ENCODE results near the gene JAK1. TPM values are rescaled to one million over a fixed set of nuclear protein-coding genes. Genes with fewer than 3 reads are reported as not detected.

Gene JAK1
- total RNA-seq, 1 donor from 2014 or later = 27.7 TPM

DNA sequence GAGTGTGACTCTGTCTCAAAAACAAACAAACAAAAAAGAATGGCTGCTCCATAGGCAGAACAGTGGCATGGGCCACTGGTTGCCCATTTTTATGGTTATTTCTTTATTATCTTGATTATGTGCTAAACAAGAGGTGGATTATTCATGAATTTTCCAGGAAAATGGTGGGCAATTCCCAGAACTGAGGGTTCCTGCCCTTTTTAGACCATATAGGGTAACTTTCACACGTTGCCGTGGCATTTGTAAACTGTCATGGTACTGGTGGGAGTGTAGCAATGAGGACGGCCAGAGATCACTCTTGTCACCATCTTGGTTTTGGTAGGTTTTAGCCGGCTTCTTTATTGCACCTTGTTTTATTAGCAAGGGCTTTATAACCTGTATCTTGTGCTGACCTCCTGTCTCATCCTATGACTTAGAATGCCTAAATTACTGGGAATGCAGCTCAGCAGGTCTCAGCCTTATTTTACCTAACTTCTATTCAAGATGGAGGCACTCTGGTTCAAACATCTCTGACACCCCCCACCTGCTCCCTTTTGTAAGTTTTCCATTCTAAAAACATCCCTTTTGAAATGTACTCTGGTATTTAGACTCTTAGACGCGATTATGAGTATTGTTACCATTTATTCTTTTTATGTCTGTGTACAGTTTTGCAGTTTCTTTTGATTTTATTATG lies 164.4 kb downstream of the JAK1 start:
- no peaks in the 10 kb centered on the region for H3K27me3 Mint-ChIP-seq (ENCODE audit: low read depth)
- no peaks in the 10 kb centered on the region for H3K9me3 Mint-ChIP-seq
- no peaks in the 10 kb centered on the region for H3K4me1 Mint-ChIP-seq
- DNase-seq (ENCODE audit: low read depth, low spot score) = no peak
- H3K27ac Mint-ChIP-seq (ENCODE audit: unreplicated experiment) = no peak overlapping the region
- TF ChIP-seq, protein P1, sequence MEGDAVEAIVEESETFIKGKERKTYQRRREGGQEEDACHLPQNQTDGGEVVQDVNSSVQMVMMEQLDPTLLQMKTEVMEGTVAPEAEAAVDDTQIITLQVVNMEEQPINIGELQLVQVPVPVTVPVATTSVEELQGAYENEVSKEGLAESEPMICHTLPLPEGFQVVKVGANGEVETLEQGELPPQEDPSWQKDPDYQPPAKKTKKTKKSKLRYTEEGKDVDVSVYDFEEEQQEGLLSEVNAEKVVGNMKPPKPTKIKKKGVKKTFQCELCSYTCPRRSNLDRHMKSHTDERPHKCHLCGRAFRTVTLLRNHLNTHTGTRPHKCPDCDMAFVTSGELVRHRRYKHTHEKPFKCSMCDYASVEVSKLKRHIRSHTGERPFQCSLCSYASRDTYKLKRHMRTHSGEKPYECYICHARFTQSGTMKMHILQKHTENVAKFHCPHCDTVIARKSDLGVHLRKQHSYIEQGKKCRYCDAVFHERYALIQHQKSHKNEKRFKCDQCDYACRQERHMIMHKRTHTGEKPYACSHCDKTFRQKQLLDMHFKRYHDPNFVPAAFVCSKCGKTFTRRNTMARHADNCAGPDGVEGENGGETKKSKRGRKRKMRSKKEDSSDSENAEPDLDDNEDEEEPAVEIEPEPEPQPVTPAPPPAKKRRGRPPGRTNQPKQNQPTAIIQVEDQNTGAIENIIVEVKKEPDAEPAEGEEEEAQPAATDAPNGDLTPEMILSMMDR (conservative IDR thresholded peaks at IDR 0.05) = no peak
- H3K36me3 Mint-ChIP-seq (ENCODE audit: low read depth) = peaks cover 15% of the 10 kb centered on the region
- no peak overlapping the region for H3K4me3 Mint-ChIP-seq

DNA sequence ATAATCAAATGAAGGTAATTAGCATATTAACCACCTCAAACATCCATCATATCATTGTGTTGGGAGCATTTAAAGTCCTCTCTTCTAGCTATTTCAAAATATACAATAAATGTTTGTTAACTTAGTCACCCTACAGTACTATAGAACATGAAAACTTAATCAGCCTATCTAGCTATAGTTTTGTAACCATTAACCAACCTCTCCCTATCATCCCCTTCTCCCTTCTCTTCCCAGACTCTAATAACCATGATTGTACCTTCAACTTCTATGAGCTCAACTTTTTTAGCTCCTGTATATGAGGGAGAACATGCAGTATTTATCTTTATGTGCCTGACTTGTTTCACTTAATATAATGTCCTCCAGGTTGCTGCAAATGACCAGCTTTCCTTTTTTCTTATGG lies 167.5 kb downstream of the JAK1 start:
- TF ChIP-seq, protein P1 (conservative IDR thresholded peaks at IDR 0.05) = no peak

DNA sequence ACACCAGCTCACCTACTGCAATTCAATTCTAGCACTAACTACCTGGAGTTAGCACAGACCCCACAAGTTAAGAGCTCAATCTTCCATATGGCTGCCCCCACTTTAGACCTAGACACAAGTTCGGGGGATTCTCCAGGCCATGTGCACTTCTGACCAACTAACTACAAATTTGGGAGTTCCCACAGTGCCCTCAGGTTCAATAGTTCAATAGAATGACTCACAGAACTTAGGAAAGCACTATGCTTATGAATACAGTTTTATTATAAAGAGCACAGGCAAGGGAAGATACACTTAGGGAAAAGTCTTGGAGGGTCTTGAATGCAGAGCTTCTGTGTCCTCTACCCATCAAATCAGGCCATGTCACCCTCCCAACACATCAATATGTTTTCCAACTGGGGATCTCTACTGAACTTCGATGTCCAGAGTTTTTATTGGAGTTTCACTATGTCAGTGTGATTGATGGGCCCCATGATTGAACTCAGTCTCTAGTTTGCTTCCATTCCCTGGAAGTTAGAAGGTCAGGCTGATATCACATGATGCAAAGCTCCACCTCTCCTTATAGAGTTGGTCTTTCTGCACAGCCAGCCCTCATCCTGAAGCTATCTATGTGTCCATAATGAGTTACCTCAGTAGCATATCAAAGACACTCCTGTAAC lies 175.4 kb downstream of the JAK1 start:
- Mint-ChIP-seq H3K27ac (ENCODE audit: unreplicated experiment) (no peak overlapping the region), H3K4me1 (no peaks in the 10 kb centered on the region), H3K9me3 (peaks cover 11% of the 10 kb centered on the region), H3K27me3 (ENCODE audit: low read depth) (no peaks in the 10 kb centered on the region), H3K36me3 (ENCODE audit: low read depth) (peaks cover 44% of the 10 kb centered on the region), H3K4me3 (no peak overlapping the region)
- no peak for DNase-seq (ENCODE audit: low read depth, low spot score)
- TF ChIP-seq, protein P1 (conservative IDR thresholded peaks at IDR 0.05) = no peak

More for the DNA sequence above, 167.5 kb downstream of the JAK1 start:
- DNase-seq (ENCODE audit: low read depth, low spot score) = no peak
- Mint-ChIP-seq H3K36me3 (ENCODE audit: low read depth) (peaks cover 15% of the 10 kb centered on the region), H3K4me1 (no peaks in the 10 kb centered on the region), H3K27ac (ENCODE audit: unreplicated experiment) (no peak overlapping the region), H3K27me3 (ENCODE audit: low read depth) (no peaks in the 10 kb centered on the region), H3K4me3 (no peak overlapping the region), H3K9me3 (no peaks in the 10 kb centered on the region)

Other genes starting within 250 kb of the JAK1 start
- gene RAVER2, start 221.5 kb downstream of the JAK1 start, total RNA-seq = 27.5 and 27.8 TPM in 2 replicates
- 10.5 and 12.0 TPM in 2 replicates for gene AK4, start 181.7 kb upstream of the JAK1 start, total RNA-seq